Retinal pigment epithelial cell (primary cell): ENCODE results near the gene GOLPH3L.

ENCODE experiments used
- DNase-seq: peaks from one replicate; pipeline ENCODE4 v3.0.0-alpha.2; 2010; ENCODE audit warnings: low read depth
- H3K4me3 ChIP-seq: 2 replicates; pipeline ENCODE4 v1.5.1; 2011; ENCODE audit warnings: mild to moderate bottlenecking, low read length, control low read depth, moderate library complexity
- CTCF ChIP-seq: conservative IDR thresholded peaks from 2 replicates; pipeline ENCODE4 v1.5.1; 2011; ENCODE audit warnings: low read depth, low read length, control low read depth, inconsistent platforms

The GOLPH3L gene

DNA sequence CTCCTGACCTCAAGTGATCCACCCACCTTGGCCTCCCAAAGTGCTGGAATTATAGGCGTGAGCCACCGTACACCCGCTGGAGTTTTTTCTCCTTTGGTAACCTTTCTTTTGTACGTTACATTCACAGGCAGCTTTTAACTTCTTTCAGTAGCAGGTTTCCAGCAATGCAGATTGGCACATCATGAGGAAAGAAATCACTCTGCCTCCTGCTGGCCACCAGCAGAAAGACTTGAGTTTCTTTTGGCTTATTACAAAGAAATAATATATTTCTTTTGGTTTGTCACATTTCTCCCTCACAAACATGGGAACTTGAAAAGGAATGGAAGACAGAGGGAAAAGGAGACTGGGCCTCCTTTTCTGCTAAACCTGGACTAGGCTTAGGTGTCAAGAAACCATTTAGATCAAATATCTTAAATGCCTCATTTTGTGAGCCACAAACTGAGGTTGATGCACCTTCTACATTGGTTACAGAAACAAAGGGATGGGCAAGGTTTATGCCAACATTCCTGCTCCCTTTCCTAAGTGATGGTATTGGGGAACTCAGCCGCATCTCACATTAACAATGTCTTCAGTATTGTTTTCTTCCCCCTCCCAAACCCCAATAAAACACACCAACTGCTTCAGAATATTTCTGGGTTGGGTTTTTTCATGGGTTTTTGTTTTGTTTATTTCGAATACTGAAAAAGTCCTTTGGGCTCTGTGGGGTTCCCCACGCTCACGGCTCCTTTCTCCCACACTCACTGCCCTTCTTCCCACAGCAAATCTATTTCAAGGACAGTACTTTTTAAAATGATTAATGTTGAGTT, 75.3 kb downstream of the GOLPH3L start:
- no peak for DNase-seq
- H3K4me3 ChIP-seq: no peak overlapping the region
- TF ChIP-seq CTCF: peak; percentile 82

DNA sequence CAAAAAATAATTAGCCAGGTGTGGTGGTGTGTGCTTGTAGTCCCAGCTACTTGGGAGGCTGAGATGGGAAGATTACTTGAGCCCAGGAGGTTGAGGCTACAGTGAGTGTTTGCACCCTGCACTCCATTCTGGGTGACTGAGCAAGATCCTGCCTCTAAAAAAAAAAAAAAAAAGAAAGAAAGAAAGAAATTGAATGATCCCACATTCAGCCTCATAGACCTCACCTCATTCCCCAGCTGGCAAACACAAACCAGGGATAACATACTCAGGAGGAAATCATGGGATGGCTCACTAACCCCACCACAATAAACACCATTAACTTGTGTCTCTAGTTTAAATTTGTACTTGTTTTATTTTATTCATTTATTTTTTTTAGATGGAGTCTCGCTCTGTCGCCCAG, 76.0 kb downstream of the GOLPH3L start:
- DNase-seq: no peak
- TF ChIP-seq CTCF: no peak
- no peak overlapping the region for H3K4me3 ChIP-seq

GRCh38 chr1:150619576-150620509, 77.1 kb downstream of the GOLPH3L start:
- H3K4me3 ChIP-seq: no peak overlapping the region
- peak; percentile 51 for TF ChIP-seq CTCF
- DNase-seq: peak; percentile 66

DNA sequence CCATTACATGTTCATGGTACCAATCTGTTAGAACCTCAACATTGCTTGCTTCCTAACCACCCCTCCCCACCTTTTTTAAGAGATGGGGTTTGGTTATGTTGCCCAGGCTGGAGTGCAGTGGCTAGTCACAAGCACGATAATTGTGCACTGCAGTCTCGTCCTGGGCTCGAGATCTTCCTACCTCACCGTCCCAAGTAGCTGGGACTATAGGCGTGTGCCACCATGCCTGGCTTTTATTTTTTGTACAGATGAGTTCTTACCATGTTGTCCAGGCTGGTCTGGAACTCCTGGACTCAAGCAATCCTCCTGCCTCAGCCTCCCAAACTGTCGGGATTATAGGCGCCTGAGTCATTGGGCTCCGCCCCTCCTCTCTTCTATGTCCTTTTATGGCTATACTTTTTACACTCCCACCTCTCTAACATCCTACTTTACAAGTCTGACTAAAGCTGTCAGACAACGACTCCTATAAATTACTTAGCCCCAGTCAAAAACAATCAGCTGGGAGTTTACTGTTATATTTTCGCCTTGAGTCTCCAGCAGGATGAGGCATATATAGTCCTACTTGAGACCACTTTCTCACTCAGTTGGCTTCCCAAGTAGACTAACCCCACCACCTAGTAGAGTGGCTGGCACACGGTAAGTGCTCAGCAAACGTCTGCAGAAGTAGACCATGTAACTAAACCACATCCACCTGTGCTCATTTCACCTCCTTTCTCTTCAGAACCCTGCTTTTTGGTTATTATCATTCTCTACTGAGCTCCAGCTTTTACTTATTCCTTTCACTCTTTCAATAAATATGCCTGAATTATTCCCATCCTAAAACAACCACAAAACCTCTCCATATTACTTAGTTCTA, 81.4 kb downstream of the GOLPH3L start:
- no peak overlapping the region for H3K4me3 ChIP-seq
- TF ChIP-seq CTCF: no peak
- DNase-seq: no peak

DNA sequence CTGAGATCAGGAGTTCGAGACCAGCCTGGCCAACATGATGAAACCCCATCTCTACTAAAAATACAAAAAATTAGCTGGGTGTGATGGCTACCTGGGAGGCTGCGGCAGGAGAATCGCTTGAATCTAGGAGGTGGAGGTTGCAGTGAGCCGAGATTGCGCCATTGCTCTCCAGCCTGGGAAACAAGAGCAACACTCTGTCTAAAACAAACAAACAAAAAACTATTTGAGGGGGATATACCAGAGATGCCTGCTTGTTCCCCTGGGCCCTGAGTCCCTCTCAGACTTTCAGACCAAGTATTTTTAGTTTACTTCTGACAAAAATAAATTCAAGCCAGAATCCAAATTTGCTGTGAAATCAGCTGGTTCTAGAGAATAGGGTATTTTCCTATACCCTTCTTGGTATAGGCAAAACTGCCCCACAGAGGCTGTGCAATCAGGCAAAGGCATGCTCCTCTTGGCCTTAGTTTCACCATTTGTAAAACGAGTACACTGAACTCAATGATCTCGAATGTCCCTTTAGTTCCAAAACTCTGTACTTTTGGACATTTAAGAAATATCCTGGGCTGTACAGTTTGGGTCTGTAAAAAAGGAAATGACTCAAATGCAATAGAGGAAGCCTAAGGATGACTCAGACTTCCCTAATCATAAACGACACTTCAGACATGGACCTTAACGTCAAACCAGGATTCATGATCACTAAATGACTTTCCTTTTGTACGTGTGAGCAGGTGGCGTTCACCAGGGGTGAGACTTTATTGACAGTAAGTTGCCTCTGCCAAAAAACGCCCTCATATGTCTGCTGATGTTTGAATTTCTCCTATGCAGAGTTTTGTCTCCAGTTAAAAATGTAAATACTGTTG, 83.7 kb downstream of the GOLPH3L start:
- no peak for DNase-seq
- H3K4me3 ChIP-seq: no peak overlapping the region
- TF ChIP-seq CTCF: no peak

DNA sequence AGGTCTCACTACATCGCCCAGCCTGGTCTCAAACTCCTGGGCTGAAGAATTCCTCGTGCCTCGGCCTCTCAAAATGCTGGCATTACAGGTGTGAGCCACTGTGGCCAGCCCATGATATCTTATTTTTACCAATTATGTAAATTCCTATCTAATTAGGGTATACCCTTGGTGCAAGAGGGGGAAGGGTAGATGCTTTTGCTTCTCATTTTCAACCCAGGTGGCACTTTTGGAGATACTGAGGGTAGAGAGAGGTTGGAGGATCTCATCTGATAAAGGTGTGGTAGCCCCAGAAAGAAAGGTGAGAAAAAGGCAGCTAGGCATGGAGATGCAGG, 85.0 kb downstream of the GOLPH3L start:
- no peak overlapping the region for H3K4me3 ChIP-seq
- DNase-seq: no peak
- TF ChIP-seq CTCF: no peak
